ENCODE data around the gene IMPA2.
"Not testable (repeated sequence)": the region's sequence is repeated elsewhere in the genome, so short reads cannot be mapped to it uniquely, and the experiment has no call there.

Gene IMPA2

DNA sequence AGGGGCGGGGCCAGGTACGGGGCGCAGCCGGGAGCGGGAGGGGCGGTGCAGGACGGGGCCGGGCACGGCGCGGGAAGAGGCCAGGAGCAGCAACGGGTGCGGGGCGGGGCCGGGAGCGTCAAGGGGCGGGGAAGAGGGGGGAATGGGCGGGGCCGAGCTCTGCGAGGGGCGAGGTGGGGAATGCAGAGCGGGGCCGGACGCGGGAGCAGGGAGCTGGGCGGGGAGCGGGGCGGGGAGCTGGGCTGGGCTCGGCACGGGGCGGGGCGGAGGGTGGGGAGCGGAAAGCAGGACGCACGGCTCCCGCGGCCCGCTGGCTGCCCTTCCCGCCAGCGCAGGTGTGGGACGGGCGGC lies at the start of gene IMPA2:
Gene IMPA2 (plus strand): TSS at position 316 of the 351 bp plus-strand sequence. CDS start 163 bp downstream, outside the sequence.
- no peak for DNase-seq (ENCODE audit: low spot score)

GRCh38 chr18:11932393-11932792 lies 48.9 kb upstream of the IMPA2 start:
- DNase-seq (ENCODE audit: low spot score), result no peak

DNA sequence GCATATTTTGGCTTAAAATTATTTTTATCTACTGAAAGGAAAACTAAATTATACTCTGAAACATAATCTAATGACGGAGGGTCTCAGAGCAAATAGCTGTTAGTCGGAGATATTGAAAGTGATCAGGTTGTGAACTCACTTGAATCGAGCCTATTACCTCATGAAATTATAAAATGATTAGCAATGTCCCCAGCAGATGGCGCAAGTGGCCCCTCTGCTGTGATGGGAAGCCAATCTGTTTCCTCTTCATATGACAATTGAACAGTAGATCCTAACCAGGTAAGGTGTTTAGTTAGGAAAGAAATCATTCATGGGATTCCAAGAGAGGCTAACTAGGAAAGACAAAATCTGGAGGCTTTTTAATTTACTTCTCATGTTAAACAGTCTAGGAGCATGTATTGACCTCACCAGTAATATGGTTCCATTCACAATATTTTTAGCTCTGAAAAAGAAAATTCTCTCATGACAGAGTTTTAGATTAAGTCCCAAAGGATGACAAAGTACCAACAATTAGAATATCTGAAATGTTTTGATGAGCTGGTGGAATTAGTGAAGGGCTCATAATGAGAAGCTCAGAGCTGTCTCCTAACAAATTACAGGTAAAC lies 43.3 kb upstream of the IMPA2 start:
- DNase-seq (ENCODE audit: low spot score), result peak; percentile 57

DNA sequence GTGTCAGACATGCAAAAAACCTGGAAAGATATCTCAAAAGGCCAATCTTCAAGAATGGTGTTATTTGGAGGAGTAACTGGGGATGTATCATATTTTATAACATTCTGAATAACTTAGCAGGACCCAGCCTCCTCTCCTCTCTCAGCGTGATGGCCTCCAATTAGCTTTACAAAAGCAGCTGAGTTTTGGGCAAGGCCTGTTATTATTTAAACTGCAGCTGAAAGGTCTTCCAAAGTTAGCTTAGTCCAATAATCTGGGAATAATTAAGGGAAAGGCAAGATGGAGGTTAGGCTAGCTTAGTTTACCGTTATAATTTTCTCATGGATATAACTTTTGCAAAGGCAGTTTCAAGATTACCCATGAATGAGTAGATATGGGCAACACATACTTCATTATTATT lies 40.4 kb upstream of the IMPA2 start:
- no peak for DNase-seq (ENCODE audit: low spot score)

DNA sequence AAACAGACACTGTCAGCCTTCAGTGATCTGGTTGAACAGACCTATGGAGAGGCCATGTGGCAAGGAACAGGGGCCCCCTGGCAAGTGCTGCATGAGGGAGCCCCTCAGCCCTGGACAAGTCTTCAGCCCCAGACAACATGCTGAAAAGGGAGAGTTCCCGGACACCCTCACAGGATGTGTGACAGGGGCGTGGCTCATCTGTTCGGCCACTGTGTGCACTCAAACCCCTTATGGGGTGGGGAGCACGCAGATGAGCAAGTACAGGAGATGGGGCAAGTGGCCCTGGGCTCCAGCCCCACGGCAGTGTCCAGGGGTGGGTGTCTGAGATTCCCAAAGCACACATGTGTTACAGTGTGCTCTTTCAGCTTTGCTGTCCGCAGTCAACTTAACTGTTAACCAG lies 37.8 kb upstream of the IMPA2 start:
- DNase-seq (ENCODE audit: low spot score), result no peak

- no peak for DNase-seq (ENCODE audit: low spot score)
These were observed 37.1 kb upstream of the IMPA2 start for GRCh38 chr18:11944252-11944651.

DNA sequence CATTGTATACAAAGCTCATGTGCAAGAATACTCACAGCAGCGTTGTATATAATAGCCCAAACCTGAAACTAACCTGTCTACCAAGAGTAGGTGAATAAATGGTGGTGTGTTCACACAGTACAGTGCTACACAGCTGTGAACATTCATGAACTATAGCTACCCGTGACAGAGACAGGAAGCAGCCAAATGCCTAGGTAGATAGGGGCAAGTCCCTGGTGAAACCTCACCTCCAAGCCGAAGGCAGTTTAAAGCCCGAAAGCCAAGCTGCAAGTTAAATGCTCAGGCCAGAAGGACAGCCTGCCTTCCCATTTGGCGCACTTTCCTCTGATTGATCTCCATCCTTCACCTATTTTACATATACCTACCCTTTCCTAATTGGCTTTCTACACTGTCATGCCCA lies 36.5 kb upstream of the IMPA2 start:
- DNase-seq (ENCODE audit: low spot score), result no peak

DNA sequence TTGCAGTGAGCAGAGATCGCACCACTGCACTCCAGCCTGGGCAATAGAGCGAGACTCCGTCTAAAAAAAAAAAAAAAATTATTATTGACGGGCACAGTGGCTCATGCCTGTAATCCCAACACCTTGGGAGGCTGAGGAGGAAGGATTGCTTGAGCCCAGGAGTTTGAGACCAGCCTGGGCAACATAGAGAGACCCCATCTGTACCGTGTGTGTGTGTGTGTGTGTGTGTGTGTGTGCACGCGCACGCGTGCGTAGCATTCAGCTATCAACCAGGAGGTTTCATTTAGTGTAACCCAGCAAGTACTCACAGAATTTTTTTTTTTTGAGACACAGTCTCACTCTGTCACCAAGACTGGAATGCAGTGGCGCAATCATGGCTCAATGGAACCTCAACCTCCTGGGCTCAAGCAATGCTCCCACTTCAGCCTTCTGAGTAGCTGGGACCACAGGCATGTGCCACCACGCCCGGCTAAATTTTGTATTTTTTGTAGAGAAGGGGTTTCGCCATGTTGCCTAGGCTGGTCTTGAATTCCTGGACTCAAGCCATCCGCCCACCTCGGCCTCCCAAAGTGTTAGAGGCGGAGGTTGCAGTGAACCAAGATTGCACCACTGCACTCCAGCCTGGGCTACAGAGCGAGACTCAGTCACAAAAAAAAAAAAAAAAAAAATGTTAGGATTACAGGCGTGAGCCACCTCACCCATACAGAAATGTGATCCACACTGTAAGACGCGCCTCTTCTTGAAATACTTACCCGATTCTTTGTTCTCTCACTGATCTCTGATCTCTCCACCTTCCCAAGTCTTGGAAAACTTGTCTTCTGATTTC lies 35.3 kb upstream of the IMPA2 start:
- DNase-seq (ENCODE audit: low spot score), result not testable (repeated sequence)

- no peak for DNase-seq (ENCODE audit: low spot score)
These were observed 34.6 kb upstream of the IMPA2 start for GRCh38 chr18:11946756-11947155.

- peak; percentile 25 for DNase-seq (ENCODE audit: low spot score)
These were observed 33.8 kb upstream of the IMPA2 start for GRCh38 chr18:11947214-11948191.

DNA sequence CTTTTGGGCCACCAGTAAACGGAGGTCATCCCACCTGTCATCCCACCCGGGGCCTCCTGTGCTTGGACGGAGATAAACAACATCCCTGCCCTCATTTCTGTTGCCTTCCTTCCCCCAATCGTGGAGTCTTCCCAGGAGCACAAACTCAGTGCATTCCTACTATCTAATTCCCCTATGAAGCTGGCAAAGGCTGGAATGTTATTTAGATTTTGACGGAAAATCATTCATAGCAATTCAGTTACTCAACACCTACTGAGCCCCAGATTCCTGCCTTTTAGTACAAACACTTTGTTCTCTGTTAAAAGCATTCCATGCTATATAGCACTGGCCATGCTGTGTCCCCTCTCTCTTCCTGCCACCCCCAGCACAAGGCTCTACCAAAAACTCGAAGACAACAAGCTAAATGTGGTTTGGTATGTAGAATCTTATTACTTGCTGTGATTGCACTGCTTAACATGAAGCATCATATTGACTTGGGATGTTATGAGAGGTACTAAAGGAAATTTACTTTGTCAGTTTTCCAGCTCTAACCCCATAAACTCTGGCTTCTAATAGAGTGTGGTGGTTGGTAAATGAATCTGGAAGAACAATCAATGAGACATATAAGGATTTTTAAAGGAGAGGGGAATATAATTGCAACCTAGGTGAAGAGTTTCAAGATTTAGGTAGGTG lies 32.3 kb upstream of the IMPA2 start:
- DNase-seq (ENCODE audit: low spot score), result no peak

GRCh38 chr18:11950824-11951223 lies 30.5 kb upstream of the IMPA2 start:
- DNase-seq (ENCODE audit: low spot score), result no peak

DNA sequence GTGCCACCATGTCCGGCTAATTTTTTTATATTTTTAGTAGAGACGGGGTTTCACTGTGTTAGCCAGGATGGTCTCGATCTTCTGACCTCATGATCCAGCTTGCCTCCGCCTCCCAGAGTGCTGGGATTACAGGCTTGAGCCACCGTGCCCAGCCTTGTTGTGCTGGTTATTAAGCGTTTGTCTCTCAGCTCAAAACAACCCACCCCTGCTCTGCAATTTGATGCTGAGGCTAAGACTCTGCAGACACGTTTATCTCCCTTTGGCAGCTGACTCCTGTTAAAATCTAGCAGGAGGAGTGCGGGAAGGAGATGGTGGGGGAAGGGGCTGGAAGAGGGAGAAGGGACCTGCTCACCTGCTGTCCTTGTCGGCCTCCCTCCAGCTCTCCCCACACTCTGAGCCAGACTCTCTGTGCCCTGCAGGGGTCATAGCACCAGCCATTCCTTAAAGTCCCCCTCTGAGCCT lies 29.9 kb upstream of the IMPA2 start:
- no peak for DNase-seq (ENCODE audit: low spot score)

DNA sequence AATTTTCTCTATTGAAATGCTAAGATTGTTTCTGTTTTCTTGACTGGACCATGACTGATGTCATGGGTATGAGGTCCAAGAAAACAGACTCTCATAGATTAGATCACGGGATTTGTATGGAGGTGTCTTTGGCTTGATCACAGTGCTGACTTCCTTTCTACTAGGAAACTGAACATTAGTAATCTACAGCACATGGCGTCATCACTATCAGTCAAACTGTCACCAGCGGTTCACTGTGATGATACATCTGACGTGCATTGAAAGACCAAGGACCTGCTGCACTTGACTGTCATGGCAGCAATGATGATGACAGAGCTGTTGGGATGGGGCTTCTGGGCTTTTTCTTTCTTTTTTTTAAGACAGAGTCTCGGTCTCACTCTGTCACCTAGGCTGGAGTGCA lies 28.2 kb upstream of the IMPA2 start:
- DNase-seq (ENCODE audit: low spot score), result no peak

DNA sequence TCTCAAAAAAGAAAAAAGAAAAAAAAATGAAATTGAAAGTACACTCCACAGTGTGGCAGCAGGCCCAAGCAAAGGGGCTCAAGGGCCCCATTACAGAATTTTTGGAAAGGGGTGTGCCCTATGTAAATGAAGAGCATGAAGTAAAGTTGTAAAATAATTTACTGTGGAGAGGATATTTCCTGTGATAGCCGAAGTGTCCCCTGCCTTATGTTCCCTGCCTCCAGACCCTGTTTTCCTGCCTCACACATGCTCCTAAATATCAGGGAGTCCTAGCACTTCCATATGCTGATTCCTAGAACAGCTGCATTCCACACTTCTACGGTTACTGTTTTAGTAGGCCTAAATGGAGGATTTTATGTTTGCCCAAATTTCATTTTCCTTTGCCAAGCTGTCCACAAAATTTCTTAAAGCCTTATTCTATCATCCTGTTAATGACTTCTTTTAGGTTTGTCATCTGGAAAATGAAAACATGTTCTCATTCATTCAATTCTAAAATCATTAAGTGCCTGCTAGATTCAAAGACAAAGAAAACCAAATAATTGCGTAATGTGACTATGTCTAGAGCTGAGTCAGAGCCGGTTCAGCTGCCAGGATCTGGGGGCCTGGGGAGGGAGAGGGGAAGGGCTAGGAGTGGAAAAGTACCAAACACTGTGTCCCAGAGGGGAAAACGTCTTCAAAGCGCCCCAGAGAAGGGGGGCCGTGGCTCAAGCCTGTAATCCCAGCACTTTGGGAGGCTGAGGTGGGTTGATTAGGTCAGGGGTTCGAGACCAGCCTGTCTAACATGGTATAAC lies 25.9 kb upstream of the IMPA2 start:
- no peak for DNase-seq (ENCODE audit: low spot score)

DNA sequence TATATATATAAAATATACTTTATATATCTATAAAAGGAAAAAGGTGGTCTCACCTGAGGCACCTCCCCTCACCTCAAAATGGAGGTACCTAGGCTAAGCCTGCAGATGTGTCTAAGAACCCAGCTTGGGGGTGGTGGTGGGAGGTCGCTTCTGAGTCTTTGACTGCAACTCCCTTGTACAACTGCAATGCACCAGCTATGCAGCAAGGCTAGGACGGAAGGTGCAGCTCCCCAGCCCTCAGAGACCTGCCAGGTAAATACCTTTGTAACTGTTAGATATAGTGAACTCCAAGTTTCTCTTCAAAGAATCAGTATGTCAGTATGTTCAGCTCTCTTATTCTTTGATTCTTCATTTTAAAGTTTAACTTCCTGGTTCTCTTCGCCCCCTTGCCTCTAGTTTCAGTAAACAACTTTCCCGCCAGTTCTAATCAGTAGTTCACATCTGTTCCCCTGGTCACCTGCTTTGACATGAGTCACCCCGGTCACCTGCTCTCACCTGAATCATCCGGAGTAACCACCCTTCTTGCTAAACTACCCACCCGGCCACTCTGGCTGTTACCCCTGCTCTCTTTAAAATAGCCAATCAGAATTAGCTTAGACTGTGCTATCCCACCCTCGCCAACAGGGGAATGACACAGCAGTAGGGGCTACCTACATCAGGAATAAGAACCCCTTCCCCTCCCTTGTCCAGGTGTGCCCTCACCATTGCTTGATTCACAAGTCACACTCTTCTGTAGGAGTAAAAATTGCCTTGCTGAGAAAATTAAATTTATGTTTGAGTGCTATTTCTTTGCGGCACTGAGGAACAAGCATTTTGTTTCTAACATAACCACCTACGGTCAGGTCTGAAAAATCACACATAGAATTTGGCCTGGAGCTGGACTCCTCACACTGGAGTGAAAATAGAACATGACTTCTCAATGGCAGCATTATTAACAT lies 24.7 kb upstream of the IMPA2 start:
- no peak for DNase-seq (ENCODE audit: low spot score)

DNA sequence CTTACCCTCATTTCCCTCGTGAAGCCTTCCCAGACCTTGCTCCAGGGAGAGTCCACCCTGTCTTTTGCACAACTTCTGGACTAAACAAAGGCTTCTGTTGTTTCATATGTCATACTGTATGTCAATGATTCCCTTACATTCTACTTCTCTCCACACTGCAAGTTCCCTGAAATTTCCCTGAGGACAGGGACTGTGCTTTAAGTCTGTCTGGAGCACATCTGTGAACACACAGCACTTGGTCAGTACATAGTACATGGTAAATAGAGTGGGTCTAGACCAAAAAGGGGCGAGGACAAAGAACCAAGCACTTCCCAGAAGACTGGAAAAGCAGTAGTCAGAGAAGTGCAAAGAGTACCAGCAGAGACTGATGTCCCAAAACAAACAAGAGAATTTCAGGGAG lies 23.7 kb upstream of the IMPA2 start:
- DNase-seq (ENCODE audit: low spot score), result no peak

DNA sequence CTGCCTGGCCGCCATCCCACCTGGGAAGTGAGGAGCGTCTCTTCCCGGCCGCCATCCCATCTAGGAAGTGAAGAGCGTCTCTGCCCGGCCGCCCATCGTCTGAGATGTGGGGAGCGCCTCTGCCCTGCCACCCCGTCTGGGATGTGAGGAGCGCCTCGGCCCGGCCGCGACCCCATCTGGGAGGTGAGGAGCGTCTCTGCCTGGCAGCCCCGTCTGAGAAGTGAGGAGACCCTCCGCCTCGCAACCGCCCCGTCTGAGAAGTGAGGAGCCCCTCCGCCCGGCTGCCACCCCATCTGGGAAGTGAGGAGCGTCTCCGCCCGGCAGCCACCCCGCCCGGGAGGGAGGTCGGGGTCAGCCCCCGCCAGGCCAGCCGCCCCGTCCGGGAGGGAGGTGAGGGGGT lies 21.7 kb upstream of the IMPA2 start:
- not testable (repeated sequence) for DNase-seq (ENCODE audit: low spot score)

DNA sequence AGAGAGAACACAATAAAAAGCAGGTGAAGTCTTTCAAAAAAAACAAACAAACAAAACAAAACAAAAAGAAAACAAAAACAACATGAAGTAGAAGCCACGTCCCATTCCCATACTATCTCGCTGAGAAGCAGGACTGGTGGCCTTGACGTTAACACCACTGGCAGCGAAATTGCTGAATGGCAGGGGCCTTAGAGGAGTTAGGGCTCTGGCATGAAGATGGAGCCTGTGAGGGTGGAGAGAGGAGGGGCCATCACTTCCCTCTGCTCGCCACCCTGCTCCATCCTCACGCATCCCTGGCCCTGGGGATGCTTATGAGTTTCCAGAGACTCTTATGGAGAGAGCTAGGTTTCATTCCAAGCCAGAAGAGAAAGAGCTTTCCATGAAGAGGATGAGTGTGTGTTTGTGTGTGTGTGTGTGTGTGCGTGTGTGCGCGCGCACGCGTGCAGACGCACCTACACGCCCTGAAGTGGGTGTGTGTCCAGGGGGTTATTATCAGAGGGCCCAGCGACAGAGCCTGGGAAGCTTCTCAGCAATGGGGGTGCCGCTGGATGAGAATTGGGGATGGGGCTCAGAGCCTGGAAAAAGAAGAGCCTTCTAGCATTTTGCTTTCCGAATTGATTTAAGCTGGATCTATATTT lies 20.4 kb upstream of the IMPA2 start:
- no peak for DNase-seq (ENCODE audit: low spot score)
